NB4 (cell line): ENCODE measurements around the gene DGKG.

ENCODE experiments used
- MAX ChIP-seq: IDR thresholded peaks from 2 replicates; pipeline ENCODE4 v1.6.1; 2011; ENCODE audit warnings: low read depth, low read length
- POLR2A ChIP-seq: IDR thresholded peaks from 2 replicates; pipeline ENCODE4 v1.6.1; 2011; ENCODE audit warnings: mild to moderate bottlenecking; ENCODE audit not compliant: insufficient read length; ENCODE audit errors: extremely low read depth
- TF ChIP-seq, protein P1 (sequence below): IDR thresholded peaks from one replicate; pipeline ENCODE4 v1.5.1; 2012; ENCODE audit warnings: low read depth, low read length

DNA sequence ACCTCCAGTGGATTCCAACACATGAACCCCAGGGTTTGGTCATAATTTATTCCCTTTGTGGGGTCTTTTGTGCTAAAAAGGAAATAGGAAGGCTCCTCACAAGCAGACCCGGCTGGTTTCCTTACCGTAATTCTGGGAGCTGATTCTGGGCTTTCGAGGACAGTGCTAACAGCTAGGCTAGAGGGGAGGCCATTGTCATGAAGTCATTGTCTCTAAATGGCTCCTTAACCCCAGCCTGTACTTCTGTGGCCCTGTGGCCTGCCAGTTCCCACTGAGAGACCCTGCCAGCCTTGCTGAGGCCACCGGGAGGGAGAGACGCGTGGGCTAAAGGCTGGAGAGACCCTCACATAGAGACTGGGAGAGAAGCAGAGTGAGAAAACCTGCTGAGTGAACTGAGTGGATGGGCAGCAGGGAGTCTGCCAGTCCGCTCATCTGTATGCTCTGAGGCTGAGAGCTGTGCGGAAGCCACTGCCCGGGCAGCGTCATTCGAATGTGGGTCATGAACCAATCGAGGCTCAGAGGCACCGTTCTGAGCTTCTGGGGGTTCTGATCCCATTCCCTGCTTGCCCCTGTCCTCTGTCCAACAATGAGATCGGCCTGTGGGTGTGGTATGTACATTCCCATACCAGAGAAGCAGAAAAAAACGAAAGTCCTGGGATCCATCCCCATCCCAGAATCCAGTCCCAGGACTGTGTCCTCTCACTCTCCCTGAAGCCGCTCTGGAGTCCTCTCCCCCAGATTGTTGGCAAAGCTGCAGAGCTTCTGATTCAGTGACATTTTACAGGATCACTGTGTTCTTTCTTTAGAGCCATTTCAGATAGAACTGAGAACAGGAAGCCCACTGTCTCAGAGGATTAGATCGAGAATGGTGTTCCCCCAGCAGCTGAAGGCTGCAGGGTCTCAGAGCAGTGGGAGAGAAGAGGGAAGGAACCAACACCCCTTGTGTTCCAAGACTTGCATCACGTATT lies 21.3 kb upstream of the DGKG start:
- TF ChIP-seq POLR2A (no peak), MAX (no peak)
- TF ChIP-seq, protein P1, sequence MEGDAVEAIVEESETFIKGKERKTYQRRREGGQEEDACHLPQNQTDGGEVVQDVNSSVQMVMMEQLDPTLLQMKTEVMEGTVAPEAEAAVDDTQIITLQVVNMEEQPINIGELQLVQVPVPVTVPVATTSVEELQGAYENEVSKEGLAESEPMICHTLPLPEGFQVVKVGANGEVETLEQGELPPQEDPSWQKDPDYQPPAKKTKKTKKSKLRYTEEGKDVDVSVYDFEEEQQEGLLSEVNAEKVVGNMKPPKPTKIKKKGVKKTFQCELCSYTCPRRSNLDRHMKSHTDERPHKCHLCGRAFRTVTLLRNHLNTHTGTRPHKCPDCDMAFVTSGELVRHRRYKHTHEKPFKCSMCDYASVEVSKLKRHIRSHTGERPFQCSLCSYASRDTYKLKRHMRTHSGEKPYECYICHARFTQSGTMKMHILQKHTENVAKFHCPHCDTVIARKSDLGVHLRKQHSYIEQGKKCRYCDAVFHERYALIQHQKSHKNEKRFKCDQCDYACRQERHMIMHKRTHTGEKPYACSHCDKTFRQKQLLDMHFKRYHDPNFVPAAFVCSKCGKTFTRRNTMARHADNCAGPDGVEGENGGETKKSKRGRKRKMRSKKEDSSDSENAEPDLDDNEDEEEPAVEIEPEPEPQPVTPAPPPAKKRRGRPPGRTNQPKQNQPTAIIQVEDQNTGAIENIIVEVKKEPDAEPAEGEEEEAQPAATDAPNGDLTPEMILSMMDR, result no peak
